ENCODE data around the gene DPRX. TPM values are rescaled to one million over a fixed set of nuclear protein-coding genes. Genes with fewer than 3 reads are reported as not detected.

DPRX gene
- total RNA-seq, 1 donor from 2014 or later = not detected

GRCh38 chr19:53670345-53670744 is 38.5 kb downstream of the DPRX start:
- Mint-ChIP-seq H3K9me3 (ENCODE audit: unreplicated experiment) (peaks cover 18% of the 10 kb centered on the region), H3K4me1 (ENCODE audit: unreplicated experiment) (no peaks in the 10 kb centered on the region), H3K27ac (ENCODE audit: unreplicated experiment) (no peak overlapping the region), H3K36me3 (ENCODE audit: unreplicated experiment) (no peaks in the 10 kb centered on the region), H3K27me3 (ENCODE audit: unreplicated experiment) (no peaks in the 10 kb centered on the region), H3K4me3 (ENCODE audit: unreplicated experiment) (no peak overlapping the region)
- DNase-seq (ENCODE audit: extremely low spot score, unreplicated experiment) = no peak
- no peak for TF ChIP-seq CTCF (IDR thresholded peaks at IDR 0.05)

- H3K27me3 Mint-ChIP-seq (ENCODE audit: unreplicated experiment) = no peaks in the 10 kb centered on the region
- no peak overlapping the region for H3K27ac Mint-ChIP-seq (ENCODE audit: unreplicated experiment)
- H3K4me3 Mint-ChIP-seq (ENCODE audit: unreplicated experiment) = no peak overlapping the region
- H3K4me1 Mint-ChIP-seq (ENCODE audit: unreplicated experiment) = no peaks in the 10 kb centered on the region
- no peaks in the 10 kb centered on the region for H3K36me3 Mint-ChIP-seq (ENCODE audit: unreplicated experiment)
- DNase-seq (ENCODE audit: extremely low spot score, unreplicated experiment) = no peak
- peaks cover 21% of the 10 kb centered on the region for H3K9me3 Mint-ChIP-seq (ENCODE audit: unreplicated experiment)
- TF ChIP-seq CTCF (IDR thresholded peaks at IDR 0.05) = no peak
These were observed 39.9 kb downstream of the DPRX start for GRCh38 chr19:53671663-53672062.

Small RNA genes within 50 kb of the gene (microRNA-seq; reads per million reads assigned to microRNA genes)
- gene MIR1323 (ENCODE audit: unreplicated experiment) (not detected), gene MIR498 (ENCODE audit: unreplicated experiment) (not detected), gene MIR512-1 (ENCODE audit: unreplicated experiment) (not detected), gene MIR512-2 (ENCODE audit: unreplicated experiment) (not detected), gene MIR515-1 (ENCODE audit: unreplicated experiment) (not detected), gene MIR515-2 (ENCODE audit: unreplicated experiment) (not detected), gene MIR519C (ENCODE audit: unreplicated experiment) (2.2 reads per million), gene MIR519E (ENCODE audit: unreplicated experiment) (not detected), gene MIR520E (ENCODE audit: unreplicated experiment) (12.6 reads per million, percentile 19 among the genes with 10 or more reads in this experiment), gene MIR520F (ENCODE audit: unreplicated experiment) (not detected)

Other genes starting within 250 kb of the DPRX start
- 9.0 and 10.7 TPM in 2 replicates for gene ZNF765, start 236.8 kb upstream of the DPRX start, total RNA-seq
- 8.3 and 9.2 TPM in 2 replicates for gene ZNF761, start 200.0 kb upstream of the DPRX start, total RNA-seq
- 4.4 and 4.5 TPM in 2 replicates for gene ZNF813, start 164.3 kb upstream of the DPRX start, total RNA-seq
- 7.4 and 8.0 TPM in 2 replicates for gene ZNF331, start 93.9 kb upstream of the DPRX start, total RNA-seq
- gene NLRP12, start 192.3 kb downstream of the DPRX start, total RNA-seq = not detected in 2 replicates
- 136 and 165 TPM in 2 replicates for gene MYADM, start 235.9 kb downstream of the DPRX start, total RNA-seq